IMR-90 (cell line): Measurements from ENCODE around the gene NR1I3. TPM values are rescaled to one million over a fixed set of nuclear protein-coding genes. Genes with fewer than 3 reads are reported as not detected.

Source experiments
- ATAC-seq: fragments of 200-7000 bp; cut with Tn5 transposase; 2 replicates; pipeline ENCODE4 v1.9.1; 2020; ENCODE audit warnings: low read depth, mild to moderate bottlenecking, moderate library complexity
- BruUV-seq: library from RNA; stranded (reverse); fragments of 400-500 nt; replicated peaks from 2 replicates; lab custom pipeline; 2021; lab: Mats Ljungman, UMichigan
- CTCF ChIA-PET: fragments of 300-600 bp; formaldehyde crosslinking; extraction: SDS; loops from one replicate; lab custom pipeline; 2021; ENCODE audit warnings: antibody characterized with exemption; lab: Yijun Ruan, JAX
- POLR2A ChIA-PET: fragments of 300-600 bp; sonication (Branson Sonifier 250); formaldehyde crosslinking; loops from one replicate; lab custom pipeline; 2022; ENCODE audit warnings: antibody characterized with exemption; ENCODE audit not compliant: unreplicated experiment; lab: Charles Lee
- DNase-seq: peaks from one replicate; pipeline ENCODE4 v3.0.0; 2013
- H2AFZ ChIP-seq: replicated peaks from 2 replicates; pipeline ENCODE3; 2013; ENCODE audit warnings: low read length, mild to moderate bottlenecking; ENCODE audit not compliant: poor library complexity
- H2AK5ac ChIP-seq: 2 replicates; pipeline ENCODE4 v1.6.1; 2013; ENCODE audit warnings: low read depth, low read length, inconsistent platforms
- H2AK9ac ChIP-seq: replicated peaks from 2 replicates; pipeline ENCODE3; 2013; ENCODE audit warnings: mild to moderate bottlenecking, low read depth, low read length, moderate library complexity; ENCODE audit not compliant: poor library complexity
- H2BK120ac ChIP-seq: 2 replicates; pipeline ENCODE4 v1.6.1; 2013; ENCODE audit warnings: low read depth, low read length, inconsistent platforms
- H2BK15ac ChIP-seq: 3 replicates; pipeline ENCODE4 v1.6.1; 2013; ENCODE audit warnings: low read depth, low read length, inconsistent platforms
- H2BK20ac ChIP-seq: 2 replicates; pipeline ENCODE4 v1.6.1; 2013; ENCODE audit warnings: low read depth, mild to moderate bottlenecking, inconsistent platforms, low read length, moderate library complexity
- H2BK5ac ChIP-seq: 2 replicates; pipeline ENCODE4 v1.6.1; 2013; ENCODE audit warnings: mild to moderate bottlenecking, low read depth, low read length, inconsistent platforms; ENCODE audit not compliant: poor library complexity, severe bottlenecking
- H3K14ac ChIP-seq: replicated peaks from 2 replicates; pipeline ENCODE4 v1.6.1; 2013; ENCODE audit warnings: low read depth, low read length, inconsistent platforms
- H3K18ac ChIP-seq: 2 replicates; pipeline ENCODE4 v1.6.1; 2013; ENCODE audit warnings: low read depth, low read length, control low read depth
- H3K23ac ChIP-seq: 2 replicates; pipeline ENCODE4 v1.6.1; 2013; ENCODE audit warnings: low read depth, low read length, inconsistent platforms
- H3K27ac ChIP-seq: 2 replicates; pipeline ENCODE4 v1.5.1; 2013; ENCODE audit warnings: mild to moderate bottlenecking, control low read depth, low read length; ENCODE audit not compliant: insufficient read depth
- H3K27me3 ChIP-seq: 2 replicates; pipeline ENCODE4 v1.6.1; 2013; ENCODE audit warnings: low read length; ENCODE audit not compliant: control insufficient read depth, insufficient read depth
- H3K36me3 ChIP-seq: 2 replicates; pipeline ENCODE4 v1.6.1; 2013; ENCODE audit warnings: low read length, mixed read lengths; ENCODE audit not compliant: control insufficient read depth, insufficient read depth
- H3K4ac ChIP-seq: 2 replicates; pipeline ENCODE4 v1.6.1; 2013; ENCODE audit warnings: low read depth, low read length, inconsistent platforms
- H3K4me1 ChIP-seq: 2 replicates; pipeline ENCODE4 v1.6.1; 2013; ENCODE audit warnings: low read length, mixed read lengths; ENCODE audit not compliant: control insufficient read depth, insufficient read depth
- H3K4me2 ChIP-seq: 2 replicates; pipeline ENCODE4 v1.6.1; 2013; ENCODE audit warnings: low read depth, mild to moderate bottlenecking, control low read depth, low read length, moderate library complexity
- H3K4me3 ChIP-seq: 2 replicates; pipeline ENCODE4 v1.5.1; 2013; ENCODE audit warnings: low read depth, mild to moderate bottlenecking, control low read depth, low read length, moderate library complexity; ENCODE audit not compliant: insufficient read depth
- H3K56ac ChIP-seq: 2 replicates; pipeline ENCODE4 v1.6.1; 2013; ENCODE audit warnings: low read length, inconsistent platforms; ENCODE audit not compliant: insufficient read depth; ENCODE audit errors: extremely low read depth
- H3K79me1 ChIP-seq, 2 experiments: 2 replicates each; pipeline ENCODE4 v1.6.1; 2013; ENCODE audit warnings: low read length in 2 of 2, inconsistent platforms in 1 of 2, low read depth in 1 of 2
- H3K9ac ChIP-seq: 2 replicates; pipeline ENCODE4 v1.6.1; 2013; ENCODE audit warnings: low read depth, low read length, control low read depth
- H3K9me1 ChIP-seq: 2 replicates; pipeline ENCODE4 v1.6.1; 2013; ENCODE audit warnings: low read length, inconsistent platforms; ENCODE audit not compliant: insufficient read depth
- H3K9me3 ChIP-seq: 2 replicates; pipeline ENCODE4 v1.6.1; 2013; ENCODE audit warnings: low read length; ENCODE audit not compliant: control insufficient read depth, insufficient read depth
- H4K20me1 ChIP-seq: 2 replicates; pipeline ENCODE4 v1.6.1; 2013; ENCODE audit warnings: low read length, inconsistent platforms; ENCODE audit not compliant: insufficient read depth
- H4K5ac ChIP-seq: 2 replicates; pipeline ENCODE4 v1.6.1; 2013; ENCODE audit warnings: mild to moderate bottlenecking, low read depth, low read length, control low read depth
- H4K8ac ChIP-seq, 2 experiments: 2 replicates each; pipeline ENCODE4 v1.6.1; 2013; ENCODE audit warnings: low read depth in 2 of 2, low read length in 2 of 2, control low read depth in 1 of 2, inconsistent platforms in 1 of 2
- H4K91ac ChIP-seq: 2 replicates; pipeline ENCODE4 v1.6.1; 2013; ENCODE audit warnings: low read depth, low read length, inconsistent platforms; ENCODE audit not compliant: insufficient read depth
- BHLHE40 ChIP-seq: fragments of 150-350 bp; IDR thresholded peaks from 2 replicates; pipeline ENCODE4 v1.6.1; 2016; ENCODE audit warnings: mild to moderate bottlenecking, low read depth, low read length
- CEBPB ChIP-seq: IDR thresholded peaks from 2 replicates; pipeline ENCODE4 v1.6.1; 2012; ENCODE audit warnings: low read depth, low read length, improper control_type of control experiment
- CHD1 ChIP-seq: IDR thresholded peaks from 2 replicates; pipeline ENCODE4 v1.6.1; 2012; ENCODE audit warnings: low read depth, low read length, improper control_type of control experiment
- CTCF ChIP-seq: conservative IDR thresholded peaks from 2 replicates; pipeline ENCODE4 v1.5.1; 2012; ENCODE audit warnings: mild to moderate bottlenecking, low read depth, low read length, improper control_type of control experiment
- ELK1 ChIP-seq: fragments of 150-350 bp; IDR thresholded peaks from 2 replicates; pipeline ENCODE4 v1.6.1; 2016; ENCODE audit warnings: low read depth, mild to moderate bottlenecking, low read length, moderate library complexity, borderline replicate concordance
- FOS ChIP-seq: fragments of 150-350 bp; IDR thresholded peaks from 2 replicates; pipeline ENCODE4 v1.6.1; 2016; ENCODE audit warnings: low read depth, low read length
- MAFK ChIP-seq: IDR thresholded peaks from 2 replicates; pipeline ENCODE4 v1.6.1; 2012; ENCODE audit warnings: low read depth, low read length, improper control_type of control experiment
- MAZ ChIP-seq: IDR thresholded peaks from 2 replicates; pipeline ENCODE4 v1.6.1; 2012; ENCODE audit warnings: low read depth, mild to moderate bottlenecking, low read length, improper control_type of control experiment, moderate library complexity, borderline replicate concordance
- MXI1 ChIP-seq: IDR thresholded peaks from 2 replicates; pipeline ENCODE4 v1.6.1; 2012; ENCODE audit warnings: low read depth, mild to moderate bottlenecking, low read length, moderate library complexity, borderline replicate concordance
- NFE2L2 ChIP-seq: fragments of 150-350 bp; IDR thresholded peaks from 2 replicates; pipeline ENCODE4 v1.6.1; 2016; ENCODE audit warnings: low read depth, mild to moderate bottlenecking, low read length
- POLR2A ChIP-seq: IDR thresholded peaks from 2 replicates; pipeline ENCODE4 v1.6.1; 2012; ENCODE audit warnings: mild to moderate bottlenecking, low read depth, low read length
- RAD21 ChIP-seq: IDR thresholded peaks from 2 replicates; pipeline ENCODE4 v1.6.1; 2012; ENCODE audit warnings: low read length, improper control_type of control experiment
- RCOR1 ChIP-seq: IDR thresholded peaks from 2 replicates; pipeline ENCODE4 v1.6.1; 2012; ENCODE audit warnings: mild to moderate bottlenecking, low read length, improper control_type of control experiment; ENCODE audit not compliant: insufficient replicate concordance
- RFX5 ChIP-seq: IDR thresholded peaks from 2 replicates; pipeline ENCODE4 v1.8.0; 2012; ENCODE audit warnings: low read depth, mild to moderate bottlenecking, low read length, moderate library complexity
- SMC3 ChIP-seq: fragments of 150-350 bp; IDR thresholded peaks from 2 replicates; pipeline ENCODE4 v1.6.1; 2016; ENCODE audit warnings: low read depth, mild to moderate bottlenecking, antibody characterized with exemption, low read length, moderate library complexity
- WGBS, 2 experiments: methylation state at CpG; one replicate each; pipeline versions ENCODE4 v1.1.5 to v1.1.7; 2013; ENCODE audit warnings: missing lambda C conversion rate in 2 of 2; ENCODE audit not compliant: insufficient read length in 1 of 2; ENCODE audit errors: extremely low coverage in 2 of 2; 5-methylcytosine and 5-hydroxymethylcytosine counted together
- dilution Hi-C: fragments of 300-500 bp; cut with HindIII; formaldehyde crosslinking; loops from one replicate; pipeline ENCODE4 v1.14.3; 2018; ENCODE audit warnings: low sequenced_read_pairs; ENCODE audit not compliant: unreplicated experiment
- in situ Hi-C: fragments of 300-500 bp; cut with MboI; formaldehyde crosslinking; loops from 3 replicates; pipeline ENCODE4 v1.14.3; 2019; ENCODE audit warnings: low sequenced_read_pairs, inconsistent platforms, mixed read lengths
- intact Hi-C: fragments of 100-400 bp; cut with micrococcal nuclease; formaldehyde crosslinking; loops from 2 replicates; pipeline ENCODE4 v1.10.0; 2022
- polyA plus RNA-seq, 3 experiments: library from polyadenylated mRNA; depleted of rRNA; stranded (reverse); fragments of >200 nt; gene quantifications; 2 replicates each; pipeline ENCODE4 v1.2.3, GENCODE V29; 2012; ENCODE audit warnings: low replicate concordance in 1 of 3
- total RNA-seq: library from RNA; depleted of rRNA; stranded (reverse); fragments of >200 nt; gene quantifications from 2 replicates; pipeline ENCODE4 v1.2.3, GENCODE V29; 2012
- TF ChIP-seq, protein P1 (sequence below): fragments of 150-350 bp; IDR thresholded peaks from 2 replicates; pipeline ENCODE4 v1.6.1; 2017; ENCODE audit warnings: mild to moderate bottlenecking, antibody characterized with exemption, low read length, low read depth

Gene NR1I3
- total and polyA plus RNA-seq, 2 of the 4 experiments (the other 2 are of a cell fraction): not detected

- 100% methylated on average over 1 of the region's 8 CpGs; no CpG with 5 or more reads in 1 of the 2 experiments for WGBS, 2 experiments
Measured at GRCh38 chr1:161251579-161251978, 13.6 kb upstream of the NR1I3 start.

More at GRCh38 chr1:161251579-161251978, 13.6 kb upstream of the NR1I3 start:
- no peak overlapping the region for H2BK20ac ChIP-seq
- H2AK9ac ChIP-seq: no peak overlapping the region
- H2BK15ac ChIP-seq: no peak overlapping the region
- H3K36me3 ChIP-seq: no peaks in the 10 kb centered on the region
- TF ChIP-seq MAFK: no peak
- TF ChIP-seq BHLHE40: no peak
- TF ChIP-seq NFE2L2: no peak
- no peak for TF ChIP-seq CTCF
- no peak for TF ChIP-seq MXI1
- no peak for TF ChIP-seq FOS
- TF ChIP-seq MAZ: no peak
- no peak for TF ChIP-seq CHD1
- TF ChIP-seq RAD21: no peak
- TF ChIP-seq ELK1: no peak
- no peak for TF ChIP-seq RFX5
- no peak for TF ChIP-seq POLR2A
- TF ChIP-seq SMC3: no peak
- TF ChIP-seq, protein P1, sequence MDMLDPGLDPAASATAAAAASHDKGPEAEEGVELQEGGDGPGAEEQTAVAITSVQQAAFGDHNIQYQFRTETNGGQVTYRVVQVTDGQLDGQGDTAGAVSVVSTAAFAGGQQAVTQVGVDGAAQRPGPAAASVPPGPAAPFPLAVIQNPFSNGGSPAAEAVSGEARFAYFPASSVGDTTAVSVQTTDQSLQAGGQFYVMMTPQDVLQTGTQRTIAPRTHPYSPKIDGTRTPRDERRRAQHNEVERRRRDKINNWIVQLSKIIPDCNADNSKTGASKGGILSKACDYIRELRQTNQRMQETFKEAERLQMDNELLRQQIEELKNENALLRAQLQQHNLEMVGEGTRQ: no peak
- TF ChIP-seq RCOR1: no peak
- no peak for TF ChIP-seq CEBPB
- DNase-seq (no peak), ATAC-seq (no peak)
- H3K9me3 ChIP-seq: peaks cover under 1% of the 10 kb centered on the region; the same call in 1 of the 2 replicates
- no TSS peak for BruUV-seq
- H3K27ac ChIP-seq: no peak overlapping the region
- no peak overlapping the region for H2AFZ ChIP-seq
- no peak overlapping the region for H2BK120ac ChIP-seq
- H2BK5ac ChIP-seq: no peak overlapping the region
- H3K79me1 ChIP-seq: no peaks in the 10 kb centered on the region
- in situ Hi-C loops: no loop called here
- POLR2A ChIA-PET: no interaction called here
- no peak overlapping the region for H3K4ac ChIP-seq
- no peak overlapping the region for H3K56ac ChIP-seq
- peaks cover 3% of the 10 kb centered on the region for H3K27me3 ChIP-seq
- H4K8ac ChIP-seq: no peak overlapping the region
- CTCF ChIA-PET: no interaction called here
- no peaks in the 10 kb centered on the region for H3K4me1 ChIP-seq
- H3K9ac ChIP-seq: no peak overlapping the region
- no peak overlapping the region for H3K14ac ChIP-seq
- H2AK5ac ChIP-seq: no peak overlapping the region
- no peak overlapping the region for H3K4me2 ChIP-seq
- H3K9me1 ChIP-seq: no peaks in the 10 kb centered on the region
- H3K4me3 ChIP-seq: no peak overlapping the region
- dilution Hi-C loops: no loop called here
- H4K5ac ChIP-seq: no peak overlapping the region
- intact Hi-C loops: no loop called here
- H4K91ac ChIP-seq: no peak overlapping the region
- H3K18ac ChIP-seq: no peak overlapping the region
- no peak overlapping the region for H3K23ac ChIP-seq
- H4K20me1 ChIP-seq: no peaks in the 10 kb centered on the region
